Testis (tissue), 2 donors: ENCODE results near the gene OR4K5.

Source experiments
- CTCF ChIP-seq, 3 experiments: fragments of 450-650 bp in 2 of 3; fragments of 200-600 bp in 1 of 3; sonication (generic) in 1 of 3; IDR thresholded peaks; one replicate each; pipeline ENCODE4 v1.5.1; 2016 to 2019; ENCODE audit warnings: antibody characterized with exemption in 3 of 3, mild to moderate bottlenecking in 2 of 3, moderate library complexity in 1 of 3
- POLR2A ChIP-seq: fragments of 450-650 bp; IDR thresholded peaks from one replicate; pipeline ENCODE4 v1.6.1; 2017; ENCODE audit warnings: antibody characterized with exemption, mild to moderate bottlenecking, moderate library complexity

- TF ChIP-seq CTCF (IDR thresholded peaks at IDR 0.05) (peak; percentile 35 to 96 (median 55)), POLR2A (no peak)
Observed at GRCh38 chr14:19878029-19878642, 42.3 kb upstream of the OR4K5 start.
